Measurements from ENCODE around the gene MAPT. TPM values are rescaled to one million over a fixed set of nuclear protein-coding genes. Genes with fewer than 3 reads are reported as not detected.
A peak's percentile ranks its signal among the peaks of the same experiment; 100 is the strongest.

MAPT gene
- total RNA-seq, 2 experiments from 2014 or later, result 1.3 to 1.4 TPM

- no peak for DNase-seq
- no peak overlapping the region for H3K27ac Mint-ChIP-seq
- ChIA-PET POLR2A (interaction anchor here (0.6 kb wide), 1 partner anchor 109 kb away, joined by 3 read pairs; no protein-coding TSS in a partner anchor), CTCF (interaction anchor here (0.6 to 2.6 kb wide), 32 partner anchors 9 to 222 kb away, joined by 3 to 17 read pairs (median 3); no protein-coding TSS in a partner anchor)
- H3K4me1 Mint-ChIP-seq (ENCODE audit: low read depth), result peaks cover 5% of the 10 kb centered on the region
- intact Hi-C loops (cut with micrococcal nuclease), result no loop called here
- H3K36me3 Mint-ChIP-seq (ENCODE audit: low read depth), result no peaks in the 10 kb centered on the region
- TF ChIP-seq CTCF (IDR thresholded peaks at IDR 0.05), result no peak
- H3K27me3 Mint-ChIP-seq, result peaks cover 13% of the 10 kb centered on the region
- H3K9me3 Mint-ChIP-seq, result no peaks in the 10 kb centered on the region
- no peak for ATAC-seq
- no peak overlapping the region for H3K4me3 Mint-ChIP-seq
These were observed 42.5 kb upstream of the MAPT start for GRCh38 chr17:45851873-45852272.

DNA sequence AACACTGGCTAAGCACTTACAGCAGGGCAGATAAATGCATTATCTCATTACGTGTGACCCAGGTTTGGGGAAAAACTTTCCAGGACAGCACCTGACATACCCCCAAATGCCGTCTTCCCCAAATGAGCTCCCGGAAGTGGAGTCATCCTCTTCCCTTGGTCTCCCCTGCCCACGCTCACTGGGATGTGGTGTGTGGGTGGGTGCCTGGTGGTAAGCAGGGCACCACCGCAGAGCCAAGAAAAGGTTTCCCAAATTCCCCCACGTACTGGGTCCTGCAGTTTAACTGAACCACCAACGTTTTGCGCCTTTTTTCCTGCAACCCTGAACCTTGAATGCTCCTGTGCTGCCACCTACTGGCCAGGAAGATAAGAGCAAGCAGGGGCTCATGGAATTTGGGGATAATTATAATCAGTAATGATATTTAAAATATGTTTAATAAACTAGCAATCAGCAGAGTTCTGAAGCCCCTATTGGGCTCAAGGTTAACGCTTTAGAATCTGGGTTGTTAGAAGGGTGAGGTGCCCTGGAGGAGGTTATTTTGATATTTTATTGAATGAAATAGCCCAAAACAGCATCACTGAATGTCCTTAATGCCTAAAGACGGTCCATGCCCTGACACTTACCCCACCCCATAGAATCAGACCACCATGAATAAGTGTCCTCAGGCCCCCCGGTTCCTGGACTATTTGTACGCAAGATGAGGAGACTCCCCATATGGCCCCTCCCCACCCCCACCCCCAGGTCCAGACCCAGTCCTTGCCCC, 41.6 kb upstream of the MAPT start:
- H3K4me1 Mint-ChIP-seq (ENCODE audit: low read depth), result peaks cover 5% of the 10 kb centered on the region
- H3K27me3 Mint-ChIP-seq, result peaks cover 15% of the 10 kb centered on the region
- no peaks in the 10 kb centered on the region for H3K9me3 Mint-ChIP-seq
- H3K27ac Mint-ChIP-seq, result no peak overlapping the region
- no peak overlapping the region for H3K4me3 Mint-ChIP-seq
- intact Hi-C loops (cut with micrococcal nuclease), result no loop called here
- DNase-seq, result peak; percentile 76
- peak; percentile 37 for ATAC-seq
- peak; percentile 92 for TF ChIP-seq CTCF (IDR thresholded peaks at IDR 0.05)
- CTCF ChIA-PET, result interaction anchor here (0.6 to 2.6 kb wide), 30 partner anchors 9 to 222 kb away, joined by 3 to 17 read pairs (median 3); no protein-coding TSS in a partner anchor
- POLR2A ChIA-PET, result no interaction called here
- H3K36me3 Mint-ChIP-seq (ENCODE audit: low read depth), result no peaks in the 10 kb centered on the region

DNA sequence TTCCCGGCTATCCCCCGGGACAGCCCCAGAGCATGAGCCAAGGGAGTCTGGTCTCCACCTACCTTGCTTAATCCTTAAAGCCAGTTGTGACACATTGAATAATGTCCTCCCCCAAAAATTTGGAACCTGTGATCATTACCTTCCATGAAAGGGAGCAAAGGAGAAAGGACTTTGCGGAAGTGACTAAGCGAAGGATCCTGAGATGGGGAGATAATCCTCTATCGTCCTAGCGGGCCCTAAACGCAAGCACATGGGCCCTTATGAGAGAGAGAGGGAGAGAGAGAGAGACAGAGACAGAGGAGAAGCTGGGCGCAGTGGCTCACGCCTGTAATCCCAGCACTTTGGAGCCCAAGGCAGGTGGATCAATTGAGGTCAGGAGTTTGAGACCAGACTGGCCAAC, 40.1 kb upstream of the MAPT start:
- Mint-ChIP-seq H3K4me1 (ENCODE audit: low read depth) (peaks cover 5% of the 10 kb centered on the region), H3K36me3 (ENCODE audit: low read depth) (no peaks in the 10 kb centered on the region), H3K4me3 (no peak overlapping the region), H3K9me3 (no peaks in the 10 kb centered on the region), H3K27ac (no peak overlapping the region), H3K27me3 (peaks cover 25% of the 10 kb centered on the region)
- no peak for ATAC-seq
- DNase-seq, result no peak
- CTCF ChIA-PET, result interaction anchor here (1.7 to 1.9 kb wide), 2 partner anchors 72 to 214 kb away, joined by 4 to 7 read pairs; no protein-coding TSS in a partner anchor
- intact Hi-C loops (cut with micrococcal nuclease), result no loop called here
- POLR2A ChIA-PET, result no interaction called here
- no peak for TF ChIP-seq CTCF (IDR thresholded peaks at IDR 0.05)

GRCh38 chr17:45855691-45856336, 38.5 kb upstream of the MAPT start:
- intact Hi-C loops (cut with micrococcal nuclease), result no loop called here
- TF ChIP-seq CTCF (IDR thresholded peaks at IDR 0.05), result no peak
- Mint-ChIP-seq H3K27me3 (peaks cover 31% of the 10 kb centered on the region), H3K36me3 (ENCODE audit: low read depth) (no peaks in the 10 kb centered on the region), H3K4me1 (ENCODE audit: low read depth) (peaks cover 5% of the 10 kb centered on the region), H3K4me3 (no peak overlapping the region), H3K9me3 (no peaks in the 10 kb centered on the region), H3K27ac (no peak overlapping the region)
- ChIA-PET CTCF (interaction anchor here (1.4 to 1.9 kb wide), 3 partner anchors 24 to 215 kb away, joined by 4 to 7 read pairs (median 5); no protein-coding TSS in a partner anchor), POLR2A (no interaction called here)
- DNase-seq, result no peak
- ATAC-seq, result no peak

Measured in activated CD8-positive, alpha-beta T cell treated with anti-CD3 and anti-CD28 coated beads for 36 hours (primary cell).